ENCODE data around the gene ZNF750.

The ZNF750 gene

DNA sequence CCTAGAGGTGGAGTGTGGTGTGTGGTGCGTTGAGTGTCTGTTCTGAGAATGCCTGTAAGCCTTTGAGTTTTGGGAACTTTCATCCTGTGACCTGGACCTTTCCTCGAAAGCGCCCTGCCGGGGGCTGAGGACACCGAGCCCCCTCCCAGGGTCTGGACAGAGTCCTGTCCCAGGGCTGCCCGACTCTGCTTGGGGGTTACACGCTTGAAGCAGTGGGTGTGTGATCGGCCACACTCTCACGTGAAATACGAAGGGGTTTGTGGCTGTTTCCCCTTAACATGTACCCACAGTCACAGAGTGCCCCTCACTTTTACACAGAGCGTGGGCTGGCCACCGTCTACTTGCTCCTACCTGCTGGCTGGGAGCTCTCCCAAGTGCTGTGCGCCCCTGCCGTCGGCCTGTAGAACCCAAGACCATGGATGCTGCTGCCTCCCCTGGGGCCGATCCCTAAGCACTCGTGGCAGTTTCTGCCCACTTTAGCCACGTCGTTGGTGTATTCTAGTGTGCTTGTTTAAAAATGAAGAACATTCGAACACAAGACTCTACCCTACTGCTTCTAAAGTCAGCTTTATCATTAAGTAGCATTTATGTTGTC, 6.8 kb downstream of the ZNF750 start:
- no peak for DNase-seq

DNA sequence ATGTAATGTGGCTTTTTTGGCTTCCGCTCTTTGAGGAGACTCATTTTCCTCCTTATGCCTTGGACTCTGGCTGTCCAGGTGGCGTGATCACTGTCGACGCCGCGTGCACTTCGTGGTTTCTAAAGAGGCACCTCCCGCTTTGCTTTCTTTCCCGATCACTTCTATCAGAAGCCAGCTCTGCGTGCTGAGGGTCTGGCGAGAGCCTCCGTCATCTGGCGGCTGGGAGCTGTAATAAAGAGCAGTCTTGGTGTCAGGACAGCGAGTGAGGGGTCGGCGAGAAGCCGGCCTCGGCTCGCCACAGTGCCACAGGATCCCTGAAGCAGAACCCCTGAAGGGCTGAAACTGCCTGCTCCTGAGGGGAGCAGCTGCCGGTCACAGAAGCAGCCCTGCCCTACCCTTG, 7.4 kb downstream of the ZNF750 start:
- no peak for DNase-seq

GRCh38 chr17:82831818-82832200, 8.0 kb downstream of the ZNF750 start:
- no peak for DNase-seq

DNA sequence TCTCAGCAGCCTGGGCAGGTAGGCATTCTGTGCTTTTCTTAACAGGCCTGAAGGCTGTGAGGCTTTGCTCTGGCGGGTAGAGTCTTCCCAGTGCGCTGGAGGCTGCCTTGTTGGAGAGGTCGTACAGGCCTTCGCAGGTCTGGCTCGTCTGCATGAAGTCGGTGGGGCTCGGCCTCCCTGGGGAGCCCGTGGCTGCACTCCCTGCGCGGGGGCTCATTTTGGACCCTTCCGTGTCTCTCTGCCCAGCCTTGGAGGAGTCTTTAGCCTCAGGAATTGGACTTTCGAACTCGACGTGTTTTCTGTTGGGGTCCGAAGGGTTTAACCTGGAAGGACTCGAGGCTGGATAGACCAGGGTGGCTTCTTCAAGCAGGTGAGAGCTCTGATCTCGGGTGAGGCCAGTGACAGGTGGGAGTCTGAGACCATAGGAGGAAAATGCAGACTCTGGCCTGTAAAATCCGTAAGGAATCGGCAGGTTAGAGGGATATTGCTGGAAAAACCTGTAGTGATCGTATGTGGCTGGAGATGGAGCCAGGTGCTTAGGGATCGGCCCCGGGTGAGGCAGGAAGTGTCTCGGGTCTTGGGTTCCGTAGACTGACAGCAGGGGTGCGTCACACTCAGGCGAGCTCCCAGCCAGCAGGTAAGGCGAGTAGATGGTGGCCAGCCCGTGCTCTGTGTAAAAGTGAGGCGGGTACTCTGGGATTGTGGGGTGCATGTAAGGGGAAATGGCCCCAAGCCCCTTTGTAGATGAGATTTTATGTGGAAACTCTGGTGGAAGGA, 8.6 kb downstream of the ZNF750 start:
- no peak for DNase-seq

DNA sequence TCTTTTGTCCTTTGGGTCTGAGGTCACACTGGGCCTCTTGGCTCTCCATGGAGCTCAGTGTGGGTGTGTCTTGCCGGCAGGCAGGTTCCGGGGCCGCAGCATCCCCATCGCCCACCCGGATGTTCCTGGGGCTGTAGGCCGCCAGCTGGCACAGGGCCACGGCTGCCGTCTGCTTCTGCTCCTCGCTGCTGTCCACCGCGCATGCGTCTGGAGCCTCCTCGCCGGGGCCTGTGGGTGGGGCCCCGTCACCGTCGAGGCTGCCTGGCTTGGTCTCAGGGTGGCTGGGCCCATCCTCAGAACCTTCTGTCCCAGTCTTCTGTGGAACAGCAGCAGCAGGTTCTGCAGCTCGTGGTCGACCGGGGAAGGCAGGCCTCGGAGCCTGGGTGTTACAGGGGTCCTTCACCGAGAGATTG, 9.6 kb downstream of the ZNF750 start:
- DNase-seq: peak; percentile 91

- DNase-seq: no peak
Observed at GRCh38 chr17:82828875-82829487, 10.8 kb downstream of the ZNF750 start.

DNA sequence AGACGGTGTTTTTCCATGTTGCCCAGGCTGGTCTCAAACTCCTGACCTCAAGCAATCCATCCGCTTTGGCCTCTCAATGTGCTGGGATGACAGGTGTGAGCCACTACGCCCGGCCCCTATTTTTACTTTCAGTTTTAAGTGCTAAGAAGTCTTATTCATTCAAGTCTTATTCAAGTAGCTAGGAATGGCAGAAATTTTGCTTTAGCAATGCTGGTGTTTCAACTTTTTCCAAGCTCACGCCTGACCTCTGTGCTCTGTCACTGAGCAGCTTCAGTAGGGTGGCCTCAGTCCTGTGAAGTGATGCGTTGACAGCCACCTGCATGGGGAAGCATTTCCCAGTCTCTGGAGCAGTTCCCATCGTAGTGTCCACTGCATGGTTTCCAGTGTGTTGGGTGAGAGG, 12.9 kb downstream of the ZNF750 start:
- DNase-seq: no peak

- DNase-seq: no peak
Observed at GRCh38 chr17:82826211-82826610, 13.6 kb downstream of the ZNF750 start.

- no peak for DNase-seq
Observed at GRCh38 chr17:82825540-82826124, 14.2 kb downstream of the ZNF750 start.

DNA sequence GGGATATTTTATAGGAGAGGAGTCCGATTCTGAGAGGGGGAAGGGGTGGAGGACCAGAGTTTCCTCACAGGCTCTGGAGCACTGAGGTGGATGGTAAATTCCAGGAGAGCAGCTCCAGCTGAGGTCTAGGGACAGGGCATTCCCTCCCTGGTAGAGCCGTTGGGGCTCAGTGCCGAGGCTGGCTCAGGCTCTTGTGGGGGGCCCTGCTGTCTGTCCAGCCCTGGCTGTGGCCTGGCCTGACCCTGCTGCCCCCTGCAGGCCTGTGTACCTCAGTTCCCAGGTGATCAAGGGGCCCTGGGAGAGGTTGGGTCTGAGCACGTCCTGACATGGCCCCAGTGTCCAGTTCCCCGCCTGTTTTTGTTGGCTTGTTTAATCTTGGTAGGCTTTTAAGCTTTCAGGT, 16.8 kb downstream of the ZNF750 start:
- DNase-seq: no peak

DNA sequence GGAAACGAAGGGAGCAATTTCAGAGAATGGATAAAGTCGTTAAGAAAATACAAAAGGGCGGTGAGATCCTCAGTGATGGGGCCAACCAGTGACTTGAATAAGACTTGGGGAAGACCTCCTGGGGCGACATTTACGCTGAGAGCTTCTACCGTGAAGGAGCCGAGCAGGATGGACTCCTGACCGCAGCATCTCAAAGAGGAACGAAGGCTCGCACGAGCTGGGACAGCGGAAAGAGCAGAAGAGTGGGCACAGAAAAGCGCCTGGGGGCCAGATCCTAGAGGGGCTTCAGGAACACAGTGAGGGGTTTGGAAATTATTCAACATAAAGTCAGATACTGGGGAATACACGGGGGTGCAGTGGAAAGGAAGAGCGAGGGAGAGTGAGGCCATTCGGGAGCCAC, 17.5 kb downstream of the ZNF750 start:
- DNase-seq: no peak

DNA sequence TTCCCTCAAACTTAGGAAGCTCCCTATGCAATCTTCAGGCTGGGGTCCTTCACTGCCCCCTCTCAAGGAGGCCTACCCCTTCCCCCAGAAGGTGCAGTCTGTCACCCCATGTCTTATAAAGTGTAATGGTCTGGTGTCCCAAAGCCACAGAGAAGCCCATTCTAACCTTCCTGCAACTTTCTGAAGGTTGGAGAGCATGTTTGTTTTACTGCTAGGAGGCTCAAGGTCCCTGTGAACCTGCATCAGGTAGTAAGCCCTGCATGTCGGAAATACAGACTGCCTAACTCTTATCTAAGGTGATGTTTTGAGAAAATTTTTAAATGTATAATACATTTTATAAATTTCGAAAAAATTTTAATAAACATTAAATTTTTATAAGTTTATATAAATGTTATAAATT, 18.3 kb downstream of the ZNF750 start:
- no peak for DNase-seq

DNA sequence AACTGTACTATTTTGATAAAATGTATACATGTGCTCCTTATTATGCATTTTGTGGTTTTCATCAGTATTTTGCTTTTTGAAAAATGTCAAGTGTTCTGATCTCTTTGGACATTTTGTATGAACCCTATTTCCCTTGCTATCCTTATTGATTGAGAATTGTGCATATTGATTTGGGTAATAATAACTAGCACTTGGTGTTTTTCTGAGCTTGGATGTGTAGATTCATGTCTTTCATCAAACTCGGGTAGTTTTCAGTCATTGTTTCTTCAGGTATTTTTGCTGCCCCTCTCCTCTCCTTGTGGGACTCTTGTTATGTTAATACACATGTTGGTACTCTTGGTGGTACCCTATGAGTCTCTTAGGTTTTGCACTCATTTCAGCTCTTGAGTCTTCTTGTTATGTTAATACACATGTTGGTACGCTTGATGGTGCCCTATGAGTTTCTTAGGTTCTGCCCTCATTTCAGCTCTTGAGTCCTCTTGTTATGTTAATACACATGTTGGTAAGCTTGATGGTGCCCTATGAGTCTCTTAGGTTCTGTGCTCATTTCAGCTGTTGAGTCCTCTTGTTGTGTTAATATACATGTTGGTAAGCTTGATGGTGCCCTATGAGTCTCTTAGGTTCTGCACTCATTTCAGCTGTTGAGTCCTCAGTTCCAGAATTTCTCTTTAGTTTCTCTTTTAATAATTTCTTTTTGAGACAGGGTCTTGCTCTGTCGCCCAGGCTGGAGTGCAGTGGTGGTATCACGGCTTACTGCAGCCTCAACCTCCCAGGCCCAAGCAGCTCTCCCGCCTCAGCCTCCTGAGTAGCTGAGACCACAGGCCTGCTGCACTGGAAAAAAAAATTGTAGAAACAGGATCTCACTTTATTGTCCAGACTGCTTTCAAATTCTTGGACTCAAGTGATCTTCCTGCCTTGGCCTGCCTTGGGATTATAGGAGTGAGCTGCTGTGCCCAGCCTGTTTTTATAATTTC, 19.3 kb downstream of the ZNF750 start:
- DNase-seq: no peak

GRCh38 chr17:82817947-82818346, 21.9 kb downstream of the ZNF750 start:
- DNase-seq: no peak

DNA sequence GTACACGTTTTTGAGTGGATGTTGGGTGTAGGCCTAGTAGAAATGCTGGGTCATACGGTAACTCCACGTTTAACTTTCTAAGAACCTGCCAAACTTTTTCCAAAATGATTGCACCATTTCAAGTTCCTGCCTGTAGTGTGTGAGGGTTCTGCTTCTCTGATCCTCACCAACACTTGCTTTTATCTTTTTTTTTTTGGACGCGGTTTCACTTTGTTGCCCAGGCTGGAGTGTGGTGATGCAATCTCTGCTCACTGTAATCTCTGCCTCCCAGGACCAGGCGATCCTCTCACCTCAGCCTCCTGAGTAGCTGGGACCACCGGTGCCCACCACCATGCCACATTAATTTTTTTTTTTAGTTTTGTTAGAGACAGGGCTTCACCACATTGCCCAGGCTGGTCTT, 23.5 kb downstream of the ZNF750 start:
- no peak for DNase-seq

GRCh38 chr17:82815790-82816305, 24.0 kb downstream of the ZNF750 start:
- no peak for DNase-seq

GRCh38 chr17:82815354-82815753, 24.5 kb downstream of the ZNF750 start:
- DNase-seq: no peak

DNA sequence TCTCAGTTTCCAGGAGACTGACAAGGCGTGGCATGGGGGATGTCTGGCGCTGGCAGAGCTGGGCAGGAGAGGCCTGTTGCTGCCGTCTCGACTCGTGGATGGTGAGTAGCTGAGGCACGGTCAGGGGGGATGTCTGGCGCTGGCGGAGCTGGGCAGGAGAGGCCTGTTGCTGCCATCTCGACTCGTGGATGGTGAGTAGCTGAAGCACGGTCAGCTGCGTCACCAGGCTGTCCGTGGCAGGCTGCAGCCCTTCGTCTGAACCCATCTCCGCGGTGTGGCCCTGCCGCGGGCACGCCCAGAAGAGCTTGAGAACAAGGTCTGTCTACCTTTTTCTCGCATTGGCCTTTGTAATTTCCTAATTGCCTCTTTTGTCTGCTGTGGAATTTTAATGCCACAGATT, 25.0 kb downstream of the ZNF750 start:
- no peak for DNase-seq

DNA sequence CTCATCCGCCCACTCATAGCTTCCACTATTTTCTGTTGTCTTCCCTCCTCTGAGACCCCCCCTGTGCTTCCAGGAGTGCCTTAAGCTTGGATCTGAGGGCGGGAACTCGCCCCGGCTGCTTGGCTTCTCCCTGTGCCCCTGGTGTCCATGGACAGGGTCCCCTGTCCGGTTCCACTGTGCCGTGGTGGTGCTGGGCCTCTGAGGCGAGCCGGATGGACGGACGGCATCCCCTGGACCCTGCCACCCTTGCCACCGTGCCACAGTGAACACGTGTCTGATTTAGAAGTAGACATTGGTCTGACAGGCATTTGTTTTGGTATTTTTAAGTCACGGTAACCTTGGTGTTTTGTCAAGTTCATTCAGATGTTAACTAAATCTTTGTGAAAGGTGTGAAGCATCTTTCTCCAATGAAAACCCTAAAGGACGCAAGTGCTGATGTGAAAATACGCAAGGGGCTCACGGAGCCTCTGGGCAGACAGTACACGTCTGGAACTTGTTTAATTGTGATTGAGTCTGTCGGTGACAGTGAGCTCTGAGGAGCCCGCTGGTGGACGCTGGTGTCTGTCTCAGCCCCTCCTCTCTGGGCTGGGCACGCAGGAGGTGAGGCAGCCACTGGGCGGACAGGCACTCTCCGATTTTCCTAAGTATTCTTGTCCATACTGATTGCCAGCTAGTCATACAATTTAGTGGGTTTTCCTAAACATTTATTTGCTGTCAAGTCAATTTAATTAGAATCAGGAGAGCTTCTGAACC, 26.3 kb downstream of the ZNF750 start:
- no peak for DNase-seq

DNA sequence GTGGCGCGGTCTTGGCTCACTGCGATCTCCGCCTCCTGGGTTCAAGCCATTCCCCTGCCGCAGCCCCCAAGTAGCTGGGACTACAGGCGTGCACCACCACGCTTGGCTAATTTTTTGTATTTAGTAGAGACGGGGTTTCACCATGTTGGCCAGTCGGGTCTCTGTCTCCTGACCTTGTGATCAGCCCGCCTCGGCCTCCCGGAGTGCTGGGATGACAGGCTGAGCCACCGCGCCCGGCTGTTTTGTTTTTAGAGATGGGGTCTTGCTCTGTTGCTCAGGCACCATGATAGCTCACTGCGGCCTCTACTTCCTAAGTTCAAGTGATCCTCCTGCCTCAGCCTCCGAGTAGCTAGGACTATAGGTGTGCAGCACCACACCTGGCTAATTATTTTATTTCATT, 27.2 kb downstream of the ZNF750 start:
- no peak for DNase-seq

DNA sequence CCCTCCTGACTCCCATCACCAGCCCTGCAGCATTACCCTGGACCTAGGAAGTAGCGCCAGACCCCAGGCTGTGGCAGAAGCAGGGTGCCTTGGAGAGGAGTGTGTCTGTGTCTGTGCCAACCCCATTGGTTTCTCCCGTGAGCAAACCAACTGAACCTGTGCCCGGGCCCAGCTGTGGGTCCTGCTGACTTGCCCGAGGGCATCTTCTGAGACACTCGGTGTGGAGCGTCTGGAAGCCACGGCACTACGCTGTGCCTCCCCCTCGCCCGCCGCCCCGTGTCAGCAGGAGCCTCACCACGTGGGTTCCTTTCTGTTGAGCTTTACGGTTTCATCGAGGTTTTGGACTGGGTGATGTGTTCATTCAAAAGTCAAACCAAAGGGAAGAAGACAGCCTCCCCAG, 27.8 kb downstream of the ZNF750 start:
- no peak for DNase-seq
